ENCODE results near the gene HTN3. TPM values are rescaled to one million over a fixed set of nuclear protein-coding genes. Genes with fewer than 3 reads are reported as not detected.
"Not testable (repeated sequence)": the region's sequence is repeated elsewhere in the genome, so short reads cannot be mapped to it uniquely, and the experiment has no call there.

HTN3 gene
- total RNA-seq (not detected), polyA plus RNA-seq (not detected)
- long read RNA-seq, donor 1: 0 reads
- long read RNA-seq, donor 2: 0 reads
- long read RNA-seq, donor 3: 0 reads
- long read RNA-seq, donor 4: 0 reads
- long read RNA-seq, donor 5: 0 reads
- long read RNA-seq, donor 6: 0 reads
- long read RNA-seq, donor 7: 0 reads
- long read RNA-seq, donor 8: 0 reads
- long read RNA-seq, donor 9: 0 reads
- long read RNA-seq, donor 10: 0 reads

GRCh38 chr4:70028159-70028558 lies at the start of gene HTN3:
Gene HTN3, plus strand, starts transcription at chr4:70028459. Its CDS starts 2,282 bp downstream, at chr4:70030741.
- H3K9me3 ChIP-seq; intact Hi-C loops (cut with DNase I; ENCODE audit: low total_unique reads): not testable (repeated sequence)

GRCh38 chr4:69984030-69984443 lies 44.2 kb upstream of the HTN3 start:
- no peak overlapping the region for H3K4me3 ChIP-seq
- DNase-seq: peak; percentile 32 to 66
- H3K9me3 ChIP-seq: no peaks in the 10 kb centered on the region
- no peaks in the 10 kb centered on the region for H3K27me3 ChIP-seq
- WGBS, 5 donors: 16 to 41% (median 34%) methylated on average over 2 of the region's 2 CpGs
- H3K36me3 ChIP-seq: no peaks in the 10 kb centered on the region
- TF ChIP-seq CTCF (IDR thresholded peaks at IDR 0.05) (no peak), POLR2AphosphoS5 (IDR thresholded peaks at IDR 0.05) (no peak), EP300 (IDR thresholded peaks at IDR 0.05) (no peak), POLR2A (IDR thresholded peaks at IDR 0.05) (no peak)
- H3K27ac ChIP-seq: no peak overlapping the region
- intact Hi-C loops (cut with DNase I; ENCODE audit: low total_unique reads): no loop called here
- H3K4me1 ChIP-seq: peaks cover 0 to 11% (median 5%) of the 10 kb centered on the region in 4 donors

More at GRCh38 chr4:70028159-70028558, at the start of gene HTN3:
- not testable (repeated sequence) for DNase-seq, H3K4me1 ChIP-seq, H3K4me3 ChIP-seq, H3K27me3 ChIP-seq, H3K27ac ChIP-seq, H3K36me3 ChIP-seq
- WGBS, 5 donors: 77 to 87% (median 82%) methylated on average over 5 to 7 of the region's 7 CpGs

- no peaks in the 10 kb centered on the region for H3K27me3 ChIP-seq
- 27 to 64% (median 40%) methylated on average over 1 of the region's 1 CpG for WGBS, 5 donors
Measured at GRCh38 chr4:69986663-69987062, 41.6 kb upstream of the HTN3 start.

GRCh38 chr4:69991016-69991415 lies 37.2 kb upstream of the HTN3 start:
- Histone ChIP-seq H3K4me3 (no peak overlapping the region), H3K4me1 (no peaks in the 10 kb centered on the region), H3K27me3 (no peaks in the 10 kb centered on the region), H3K27ac (no peak overlapping the region), H3K9me3 (no peaks in the 10 kb centered on the region), H3K36me3 (no peaks in the 10 kb centered on the region)
- TF ChIP-seq POLR2AphosphoS5 (IDR thresholded peaks at IDR 0.05): no peak
- no peak for TF ChIP-seq EP300 (IDR thresholded peaks at IDR 0.05)
- intact Hi-C loops (cut with DNase I; ENCODE audit: low total_unique reads): no loop called here
- DNase-seq: no peak
- 46 to 67% (median 56%) methylated on average over 4 of the region's 4 CpGs for WGBS, 5 donors

More at GRCh38 chr4:69986663-69987062, 41.6 kb upstream of the HTN3 start:
- DNase-seq: no peak
- no peaks in the 10 kb centered on the region for H3K9me3 ChIP-seq
- H3K4me3 ChIP-seq: no peak overlapping the region
- no peaks in the 10 kb centered on the region for H3K36me3 ChIP-seq
- no peak for TF ChIP-seq POLR2AphosphoS5 (IDR thresholded peaks at IDR 0.05)
- TF ChIP-seq POLR2A (IDR thresholded peaks at IDR 0.05): no peak
- no peak for TF ChIP-seq EP300 (IDR thresholded peaks at IDR 0.05)
- no peak for TF ChIP-seq CTCF (IDR thresholded peaks at IDR 0.05)
- intact Hi-C loops (cut with DNase I; ENCODE audit: low total_unique reads): no loop called here
- peaks cover 0 to 11% (median 5%) of the 10 kb centered on the region in 4 donors for H3K4me1 ChIP-seq
- H3K27ac ChIP-seq: no peak overlapping the region

GRCh38 chr4:69994782-69995181 lies 33.5 kb upstream of the HTN3 start:
- Histone ChIP-seq H3K4me3 (no peak overlapping the region), H3K27me3 (no peaks in the 10 kb centered on the region), H3K36me3 (no peaks in the 10 kb centered on the region), H3K9me3 (no peaks in the 10 kb centered on the region), H3K27ac (no peak overlapping the region), H3K4me1 (no peaks in the 10 kb centered on the region)
- TF ChIP-seq POLR2A (IDR thresholded peaks at IDR 0.05) (no peak), EP300 (IDR thresholded peaks at IDR 0.05) (no peak), POLR2AphosphoS5 (IDR thresholded peaks at IDR 0.05) (no peak), CTCF (IDR thresholded peaks at IDR 0.05) (no peak)
- 78 to 87% (median 84%) methylated on average over 5 of the region's 5 CpGs for whole genome bisulfite sequencing, 5 donors
- intact Hi-C loops (cut with DNase I; ENCODE audit: low total_unique reads): no loop called here
- DNase-seq: no peak
